ENCODE results near the gene RRAD. TPM values are rescaled to one million over a fixed set of nuclear protein-coding genes. Genes with fewer than 3 reads are reported as not detected.

Gene RRAD
- total RNA-seq, 2 donors from 2014 or later, result 8.2 to 11.6 TPM

DNA sequence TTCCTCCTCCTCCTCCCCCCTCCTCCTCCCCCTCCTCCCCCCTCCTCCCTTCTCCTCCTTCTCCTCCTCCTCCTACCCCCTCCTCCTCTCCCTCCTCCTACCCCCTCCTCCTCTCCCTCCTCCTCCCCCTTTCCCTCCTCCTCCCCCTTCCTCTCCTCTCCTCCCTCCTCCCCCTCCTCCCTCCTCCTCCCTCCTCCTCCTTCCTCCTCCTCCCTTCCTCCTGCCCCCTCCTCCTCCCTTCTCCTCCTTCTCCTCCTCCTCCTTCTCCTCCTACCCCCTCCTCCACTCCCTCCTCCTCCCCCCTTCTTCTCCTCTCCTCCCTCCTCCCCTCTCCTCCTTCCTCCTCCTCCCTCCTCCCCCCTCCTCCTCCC lies 51.7 kb downstream of the RRAD start:
- DNase-seq (ENCODE audit: low spot score), result no peak
- intact Hi-C loops (cut with DNase I), result loop anchor here in 1 of 2 donors (2.0 to 10.0 kb wide), 2 partner anchors 269 to 449 kb away; partner anchors contain the start of gene CMTM3

DNA sequence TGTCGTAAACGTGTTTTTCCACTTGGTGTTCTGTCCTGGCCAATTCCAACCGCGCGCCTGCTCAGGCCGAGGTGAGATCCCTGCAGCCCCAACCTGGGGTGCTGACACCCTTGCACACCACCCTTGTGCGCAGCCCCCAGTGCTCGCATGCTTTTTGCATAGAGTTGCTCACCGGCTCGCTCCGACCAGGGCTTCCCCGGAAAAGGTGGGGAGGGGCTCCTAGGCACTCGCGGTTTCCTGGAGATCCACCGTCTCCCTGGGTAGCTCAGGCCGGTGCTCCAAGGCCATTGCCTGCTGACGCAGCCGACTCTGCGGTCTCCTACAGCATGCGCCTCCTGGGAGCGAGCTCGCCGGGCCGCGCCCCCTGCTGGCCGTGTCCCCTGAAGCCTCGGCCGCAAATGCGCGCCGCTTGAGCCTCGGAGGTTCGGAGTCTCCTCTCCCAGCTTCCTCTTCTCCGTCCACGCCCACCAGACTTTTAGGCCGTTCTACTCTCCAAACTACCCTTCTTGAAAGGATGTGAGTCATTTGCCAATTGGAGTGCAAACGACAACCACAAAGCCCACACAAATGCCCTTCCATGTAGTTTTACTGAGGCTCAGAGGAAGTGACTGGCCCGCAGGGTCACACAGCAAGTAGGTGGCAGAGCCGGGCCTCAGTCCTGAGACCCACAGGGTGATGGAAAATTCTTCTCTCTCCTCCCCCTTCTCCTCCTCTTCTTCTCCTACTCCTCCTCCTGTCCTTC lies 52.2 kb downstream of the RRAD start:
- peak; percentile 98 for DNase-seq (ENCODE audit: low spot score)
- intact Hi-C loops (cut with DNase I), result loop anchor here in 1 of 2 donors (2.0 to 10.0 kb wide), 2 partner anchors 268 to 448 kb away; partner anchors contain the start of gene CMTM3

DNA sequence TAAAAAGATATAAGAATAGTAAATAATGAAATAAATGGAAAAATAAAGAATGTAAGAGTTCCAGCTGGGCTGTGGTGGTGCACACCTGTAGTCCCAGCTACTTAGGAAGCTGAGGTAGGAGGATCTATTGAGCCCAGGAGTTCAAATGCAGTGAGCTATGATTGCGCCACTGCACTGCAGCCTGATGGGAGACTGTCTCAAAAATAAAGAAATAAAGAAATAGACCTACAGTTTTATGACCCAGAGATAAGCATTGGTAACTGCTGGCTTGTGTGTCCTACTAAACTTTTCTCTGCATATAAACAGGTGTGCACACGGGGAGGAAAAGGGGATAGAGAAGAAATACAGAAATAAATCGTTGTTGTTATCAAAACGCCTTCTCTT lies 52.8 kb downstream of the RRAD start:
- intact Hi-C loops (cut with DNase I), result loop anchor here in 1 of 2 donors (2.0 to 10.0 kb wide), 2 partner anchors 268 to 448 kb away; partner anchors contain the start of gene CMTM3
- DNase-seq (ENCODE audit: low spot score), result no peak

DNA sequence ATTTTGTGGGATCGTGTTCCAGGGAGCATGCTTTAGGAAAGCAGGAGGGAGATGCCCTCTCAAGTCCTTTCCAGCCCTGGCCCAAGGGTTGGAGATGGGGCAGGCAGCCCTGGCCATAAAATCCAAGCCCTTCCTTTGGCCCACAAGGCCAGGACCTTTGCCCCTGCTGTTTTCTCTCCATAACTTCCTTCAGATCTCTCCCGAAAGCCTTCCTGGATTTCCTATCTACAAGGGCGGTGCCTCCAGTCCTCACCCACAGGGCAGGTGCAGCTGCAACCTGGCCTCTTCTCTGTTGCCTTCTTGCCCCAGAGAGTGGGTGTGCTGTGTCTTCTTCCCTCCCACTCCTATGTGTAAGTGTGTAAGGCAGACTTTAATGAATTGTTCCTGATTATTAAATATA lies 53.5 kb downstream of the RRAD start:
- intact Hi-C loops (cut with DNase I), result loop anchor here in 1 of 2 donors (2.0 to 10.0 kb wide), 2 partner anchors 267 to 447 kb away; partner anchors contain the start of gene CMTM3
- peak; percentile 37 for DNase-seq (ENCODE audit: low spot score)

Other genes starting within 250 kb of the RRAD start
- gene CMTM4, start 228.8 kb downstream of the RRAD start, total RNA-seq, result 10 to 100 TPM; 14.8 to 15.0 TPM
- 100 to 1,000 TPM; 159 to 192 TPM for gene DYNC1LI2, start 173.9 kb downstream of the RRAD start, total RNA-seq
- gene TERB1, start 124.0 kb downstream of the RRAD start, total RNA-seq, result under 1 TPM in 1 of 2 donors, not detected in 1; 0.28 TPM
- gene NAE1, start 94.6 kb downstream of the RRAD start, total RNA-seq, result 10 to 100 TPM; 37.4 to 37.6 TPM
- not detected for gene CA7, start 81.1 kb downstream of the RRAD start, total RNA-seq
- 1 to 10 TPM; 5.0 to 5.5 TPM for gene PDP2, start 45.0 kb downstream of the RRAD start, total RNA-seq
- gene CDH16, start 6.7 kb downstream of the RRAD start, total RNA-seq, result not detected
- 10 to 100 TPM; 53.0 to 60.3 TPM for gene CIAO2B, start 8.9 kb upstream of the RRAD start, total RNA-seq
- gene CES2, start 10.0 kb upstream of the RRAD start, total RNA-seq, result 10 to 100 TPM; 26.7 to 31.3 TPM
- gene CES3, start 35.7 kb upstream of the RRAD start, total RNA-seq, result 1 to 10 TPM in 1 of 2 donors, under 1 TPM in 1; 0.10 to 1.3 TPM
- 1 to 10 TPM; 2.8 to 7.4 TPM for gene CES4A, start 63.1 kb upstream of the RRAD start, total RNA-seq
- 10 to 100 TPM; 39.7 to 42.0 TPM for gene CBFB, start 103.6 kb upstream of the RRAD start, total RNA-seq
- 10 to 100 TPM; 10.4 to 12.0 TPM for gene PHAF1, start 184.4 kb upstream of the RRAD start, total RNA-seq
- gene B3GNT9, start 225.5 kb upstream of the RRAD start, total RNA-seq, result 10 to 100 TPM; 13.0 to 22.0 TPM
- gene TRADD, start 234.4 kb upstream of the RRAD start, total RNA-seq, result 10 to 100 TPM; 15.6 to 17.4 TPM
- 10 to 100 TPM in 1 of 2 donors, 1 to 10 TPM in 1; 9.2 to 13.0 TPM for gene FBXL8, start 234.4 kb upstream of the RRAD start, total RNA-seq
- 10 to 100 TPM; 25.8 to 40.1 TPM for gene HSF4, start 239.2 kb upstream of the RRAD start, total RNA-seq
- gene NOL3, start 245.0 kb upstream of the RRAD start, total RNA-seq, result 10 to 100 TPM; 18.8 to 31.6 TPM